ENCODE data around the gene UBP1.

DNA sequence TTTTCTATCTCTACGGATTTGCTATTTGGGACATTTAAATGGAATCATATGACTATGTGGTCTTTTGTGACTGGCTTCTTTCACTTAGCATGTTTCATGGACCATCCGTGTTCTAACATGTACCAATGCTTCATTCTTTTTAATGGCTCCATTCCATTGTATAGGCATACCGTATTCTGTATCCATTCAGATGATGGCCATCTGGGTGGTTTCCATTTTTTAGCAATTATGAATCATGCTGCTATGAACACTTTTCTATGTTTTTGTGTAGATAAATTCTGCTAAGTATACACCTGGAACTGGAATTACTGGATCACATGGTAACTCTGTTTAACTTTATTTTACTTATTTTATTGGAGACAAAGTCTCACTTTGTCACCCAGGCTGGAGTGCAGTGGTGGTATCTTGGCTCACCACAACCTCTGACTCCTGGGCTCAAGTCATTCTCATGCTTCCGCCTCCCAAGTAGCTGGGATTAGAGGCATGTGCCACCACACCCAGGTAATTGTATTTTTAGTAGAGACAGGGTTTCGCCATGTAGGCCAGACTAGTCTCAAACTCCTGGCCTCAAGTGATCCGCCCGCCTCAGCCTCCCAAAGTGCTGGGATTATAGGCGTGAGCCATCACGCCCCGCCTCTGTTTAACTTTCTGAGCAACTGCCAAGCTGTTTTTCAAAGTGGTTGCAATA is 13.4 kb downstream of the UBP1 start:
- TF ChIP-seq, protein P1, sequence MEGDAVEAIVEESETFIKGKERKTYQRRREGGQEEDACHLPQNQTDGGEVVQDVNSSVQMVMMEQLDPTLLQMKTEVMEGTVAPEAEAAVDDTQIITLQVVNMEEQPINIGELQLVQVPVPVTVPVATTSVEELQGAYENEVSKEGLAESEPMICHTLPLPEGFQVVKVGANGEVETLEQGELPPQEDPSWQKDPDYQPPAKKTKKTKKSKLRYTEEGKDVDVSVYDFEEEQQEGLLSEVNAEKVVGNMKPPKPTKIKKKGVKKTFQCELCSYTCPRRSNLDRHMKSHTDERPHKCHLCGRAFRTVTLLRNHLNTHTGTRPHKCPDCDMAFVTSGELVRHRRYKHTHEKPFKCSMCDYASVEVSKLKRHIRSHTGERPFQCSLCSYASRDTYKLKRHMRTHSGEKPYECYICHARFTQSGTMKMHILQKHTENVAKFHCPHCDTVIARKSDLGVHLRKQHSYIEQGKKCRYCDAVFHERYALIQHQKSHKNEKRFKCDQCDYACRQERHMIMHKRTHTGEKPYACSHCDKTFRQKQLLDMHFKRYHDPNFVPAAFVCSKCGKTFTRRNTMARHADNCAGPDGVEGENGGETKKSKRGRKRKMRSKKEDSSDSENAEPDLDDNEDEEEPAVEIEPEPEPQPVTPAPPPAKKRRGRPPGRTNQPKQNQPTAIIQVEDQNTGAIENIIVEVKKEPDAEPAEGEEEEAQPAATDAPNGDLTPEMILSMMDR (conservative IDR thresholded peaks at IDR 0.05 in 1 of 2, IDR thresholded peaks at IDR 0.05 in 1 of 2; ENCODE audit: low read depth in 1 of 2, low read length in 2 of 2), result no peak
- TF ChIP-seq EZH2 (IDR thresholded peaks at IDR 0.05; ENCODE audit: low read length, missing control alignments), result no peak

Data from fibroblast of lung (primary cell).